K562 (cell line): Measurements from ENCODE around the gene SLC35E2B. TPM values are rescaled to one million over a fixed set of nuclear protein-coding genes. Genes with fewer than 3 reads are reported as not detected.

Experiments
- ATAC-seq: fragments of 200-7000 bp; cut with Tn5 transposase; 3 replicates; pipeline ENCODE4 v1.9.1; 2020; ENCODE audit warnings: moderate library complexity
- BruUV-seq: library from RNA; stranded (reverse); fragments of 400-500 nt; replicated peaks from 2 replicates; lab custom pipeline; 2021; lab: Mats Ljungman, UMichigan
- CTCF ChIA-PET: fragments of 300-600 bp; formaldehyde crosslinking; extraction: SDS; loops from one replicate; lab custom pipeline; 2021; ENCODE audit warnings: low intra/inter-chr PET ratio; lab: Yijun Ruan, JAX
- POLR2A ChIA-PET: fragments of 300-600, 350-650 bp; sonication (Branson Sonifier 250); formaldehyde crosslinking; extraction: SDS; loops from one replicate; lab custom pipeline; 2021; ENCODE audit warnings: antibody characterized with exemption, inconsistent platforms; lab: Yijun Ruan, JAX
- DNase-seq, 4 experiments: peaks; one replicate each; pipeline versions ENCODE4 v3.0.0 to v3.0.0-alpha.2; 2011 to 2018; ENCODE audit warnings: low spot score in 3 of 4, mixed read lengths in 3 of 4; ENCODE audit errors: extremely low read depth in 1 of 4
- FAIRE-seq: peaks from 2 replicates; lab custom pipeline; 2011; peaks lifted over from hg19 to GRCh38; lab: Jason Lieb, UNC
- H2AFZ ChIP-seq: 2 replicates; pipeline ENCODE4 v1.6.0; 2011; ENCODE audit warnings: low read depth, low read length, control low read depth, inconsistent platforms
- H3K27ac ChIP-seq: fragments of 200-600 bp; 3 replicates; pipeline ENCODE4 v1.8.0; 2011; ENCODE audit warnings: low read depth, mild to moderate bottlenecking, control low read depth, inconsistent platforms, low read length, moderate library complexity, mixed read lengths; ENCODE audit errors: extremely low read depth
- H3K27me3 ChIP-seq, 2 experiments: fragments of 300-600 bp in 1 of 2; 2 replicates in 1 of 2; 3 replicates in 1 of 2; pipeline versions ENCODE4 v1.6.0 to v1.8.0; 2011; ENCODE audit warnings: inconsistent platforms in 2 of 2, low read length in 2 of 2, mild to moderate bottlenecking in 1 of 2, mixed read lengths in 1 of 2, moderate library complexity in 1 of 2; ENCODE audit not compliant: control insufficient read depth in 2 of 2, insufficient read depth in 2 of 2
- H3K36me3 ChIP-seq: fragments of 300-600 bp; 3 replicates; pipeline ENCODE4 v1.8.0; 2011; ENCODE audit warnings: mild to moderate bottlenecking, low read length, inconsistent platforms; ENCODE audit not compliant: control insufficient read depth, insufficient read depth
- H3K4me1 ChIP-seq, 2 experiments: fragments of 200-600 bp in 1 of 2; replicated peaks in 1 of 2; 2 replicates in 1 of 2; 3 replicates in 1 of 2; pipeline versions ENCODE4 v1.5.1 to v1.8.0; 2011; ENCODE audit warnings: inconsistent platforms in 2 of 2, low read length in 2 of 2, mild to moderate bottlenecking in 1 of 2, mixed read lengths in 1 of 2, moderate library complexity in 1 of 2; ENCODE audit not compliant: control insufficient read depth in 2 of 2, insufficient read depth in 2 of 2
- H3K4me2 ChIP-seq: 2 replicates; pipeline ENCODE4 v1.6.1; 2011; ENCODE audit warnings: low read length, control low read depth, inconsistent platforms, mixed read lengths; ENCODE audit not compliant: insufficient read depth
- H3K4me3 ChIP-seq: fragments of 200-600 bp; sonication (generic), shearing (Covaris generic); 2 replicates; pipeline ENCODE4 v1.5.1; 2016; ENCODE audit warnings: control low read depth, inconsistent platforms
- H3K79me2 ChIP-seq: fragments of 200-600 bp; 3 replicates; pipeline ENCODE4 v1.8.0; 2011; ENCODE audit warnings: low read length, inconsistent platforms; ENCODE audit not compliant: control insufficient read depth, insufficient read depth
- H3K9ac ChIP-seq, 2 experiments: 2 replicates each; pipeline versions ENCODE4 v1.6.0 to v1.6.1; 2011; ENCODE audit warnings: low read depth in 2 of 2, low read length in 2 of 2, control low read depth in 1 of 2, inconsistent platforms in 1 of 2, mild to moderate bottlenecking in 1 of 2, mixed read lengths in 1 of 2; ENCODE audit not compliant: insufficient read depth in 1 of 2
- H3K9me1 ChIP-seq: one replicate; pipeline ENCODE4 v1.6.0; 2011; ENCODE audit warnings: inconsistent platforms, mild to moderate bottlenecking, low read length, moderate library complexity; ENCODE audit not compliant: control insufficient read depth, insufficient read depth
- H3K9me3 ChIP-seq: replicated peaks from 2 replicates; pipeline ENCODE4 v1.5.1; 2011; ENCODE audit warnings: low read depth, low read length, inconsistent platforms; ENCODE audit not compliant: control insufficient read depth, insufficient read depth
- H4K20me1 ChIP-seq: replicated peaks from 2 replicates; pipeline ENCODE4 v1.6.1; 2011; ENCODE audit warnings: low read length, inconsistent platforms, mixed read lengths; ENCODE audit not compliant: control insufficient read depth, insufficient read depth
- BRF1 ChIP-seq: IDR thresholded peaks from 3 replicates; pipeline ENCODE4 v1.6.1; 2011; ENCODE audit warnings: borderline replicate concordance, mild to moderate bottlenecking; ENCODE audit not compliant: insufficient read length; ENCODE audit errors: extremely low read depth
- CEBPZ ChIP-seq: fragments of 150-350 bp; IDR thresholded peaks from 2 replicates; pipeline ENCODE4 v1.6.1; 2014; ENCODE audit warnings: low read depth, mild to moderate bottlenecking, low read length, borderline replicate concordance
- CREBBP ChIP-seq: IDR thresholded peaks from one replicate; pipeline ENCODE4 v1.6.1; 2012; ENCODE audit warnings: low read depth, mild to moderate bottlenecking, control low read depth, inconsistent platforms, low read length
- HLTF ChIP-seq: fragments of 450-650 bp; IDR thresholded peaks from 2 replicates; pipeline ENCODE4 v1.6.1; 2016
- JUND ChIP-seq, 2 experiments: IDR thresholded peaks; 2 replicates in 1 of 2; 3 replicates in 1 of 2; pipeline ENCODE4 v1.6.1; 2011; ENCODE audit warnings: borderline replicate concordance in 2 of 2, low read depth in 2 of 2, low read length in 2 of 2, improper control_type of control experiment in 1 of 2, missing biosample characterization in 1 of 2, missing genetic modification characterization in 1 of 2, missing genetic modification reagents in 1 of 2
- LCOR ChIP-seq: sonication (generic); formaldehyde crosslinking; IDR thresholded peaks from 2 replicates; pipeline ENCODE4 v1.8.0; 2022; ENCODE audit warnings: mild to moderate bottlenecking, missing genetic modification reagents
- MCM7 ChIP-seq, 2 experiments: fragments of 450-650 bp; IDR thresholded peaks; 2 replicates each; pipeline ENCODE4 v1.6.1; 2016 to 2018
- MNT ChIP-seq, 2 experiments: fragments of 450-650 bp; conservative IDR thresholded peaks; 2 replicates each; pipeline ENCODE4 v1.6.1; 2017; ENCODE audit warnings: mild to moderate bottlenecking in 2 of 2, moderate library complexity in 2 of 2
- MYNN ChIP-seq, 2 experiments: sonication (generic); formaldehyde crosslinking in 1 of 2; IDR thresholded peaks; 2 replicates each; pipeline versions ENCODE4 v1.5.0 to v1.6.1; 2016 to 2020; ENCODE audit warnings: antibody characterized with exemption in 1 of 2, missing genetic modification reagents in 1 of 2
- NELFE ChIP-seq: IDR thresholded peaks from 2 replicates; pipeline ENCODE4 v1.6.1; 2011; ENCODE audit warnings: mild to moderate bottlenecking; ENCODE audit not compliant: insufficient read depth, insufficient read length
- SRSF1 ChIP-seq: fragments of 200-400 bp; formaldehyde crosslinking; IDR thresholded peaks from 2 replicates; pipeline ENCODE4 v1.6.1; 2017; ENCODE audit warnings: mild to moderate bottlenecking, low read depth, low read length, moderate library complexity
- ZBED1 ChIP-seq: IDR thresholded peaks from 2 replicates; pipeline ENCODE4 v1.6.1; 2014
- ZFP91 ChIP-seq: sonication (generic); formaldehyde crosslinking; IDR thresholded peaks from 2 replicates; pipeline ENCODE4 v1.8.0; 2022; ENCODE audit warnings: mild to moderate bottlenecking, missing genetic modification reagents
- ZNF3 ChIP-seq: fragments of 250-450 bp; sonication (Bioruptor Pico); IDR thresholded peaks from 2 replicates; pipeline ENCODE4 v1.5.0; 2021; ENCODE audit warnings: mild to moderate bottlenecking, moderate library complexity
- ZNF449 ChIP-seq: fragments of 250-450 bp; sonication (Bioruptor Pico); IDR thresholded peaks from 2 replicates; pipeline ENCODE4 v1.8.0; 2022; ENCODE audit warnings: moderate library complexity, mild to moderate bottlenecking, inconsistent platforms
- WGBS: fragments of 100-300 bp; shearing (Covaris generic); methylation state at CpG from one replicate; pipeline ENCODE4 v1.1.6; 2016; ENCODE audit warnings: low coverage, mixed read lengths; ENCODE audit not compliant: insufficient coverage; ENCODE audit errors: missing lambda C conversion rate; 5-methylcytosine and 5-hydroxymethylcytosine counted together
- in situ Hi-C: fragments of 300-500 bp; cut with MboI; formaldehyde crosslinking; loops from 4 replicates; pipeline ENCODE4 v1.15.0; 2018; ENCODE audit warnings: inconsistent platforms, mixed read lengths
- intact Hi-C: fragments of 100-400 bp; cut with micrococcal nuclease; formaldehyde crosslinking; loops from 2 replicates; pipeline ENCODE4 v1.14.2; 2022
- polyA plus RNA-seq, 8 experiments: library from polyadenylated mRNA; depleted of rRNA in 4 of 8; stranded (reverse) in 5 of 8; unstranded in 3 of 8; fragments of >200 nt; fragmentation: Nextera tagmentation in 2 of 8; fragmentation: Illumina TruSeq in 1 of 8; extraction: Ambion mirVana in 2 of 8; extraction: Trizol in 1 of 8; gene quantifications; 2 replicates each; pipeline versions ENCODE4 v1.2.1 to v1.2.3, GENCODE V29; 2011 to 2014; ENCODE audit warnings: inconsistent platforms in 1 of 8, missing spikeins in 1 of 8
- total RNA-seq, 7 experiments: library from RNA; depleted of rRNA in 6 of 7; stranded (reverse); fragments of >200 nt in 6 of 7; fragmentation: Illumina TruSeq in 2 of 7; extraction: Trizol in 2 of 7; gene quantifications; 2 replicates each; pipeline versions ENCODE4 v1.2.1 to v1.2.3, GENCODE V29; 2011 to 2021; ENCODE audit warnings: low replicate concordance in 1 of 7

Gene SLC35E2B
- total and polyA plus RNA-seq, 9 of the 15 experiments (the other 6 are each of a cell fraction or from before 2014, with no cell fraction given) = 4.7 to 44.6 (median 20.7) TPM

GRCh38 chr1:1610796-1611195 lies 81.8 kb downstream of the SLC35E2B start:
- Histone ChIP-seq H3K27me3 (no peaks in the 10 kb centered on the region; a peak in 1 of 5 replicates), H3K9ac (no peak overlapping the region), H3K36me3 (no peaks in the 10 kb centered on the region), H2AFZ (no peak overlapping the region), H4K20me1 (0 out of 2 replicates have a peak, but pooled peaks cover 6% of the 10 kb centered on the region), H3K9me1 (no peaks in the 10 kb centered on the region), H3K4me2 (no peak overlapping the region), H3K4me1 (peaks cover 13 to 48% of the 10 kb centered on the region in 2 experiments; a peak in 4 of 5 replicates), H3K79me2 (peaks cover 19% of the 10 kb centered on the region), H3K27ac (no peak overlapping the region), H3K4me3 (no peak overlapping the region), H3K9me3 (no peaks in the 10 kb centered on the region)
- FAIRE-seq = no peak
- BruUV-seq = no TSS peak
- WGBS = 43% methylated on average over 9 of the region's 9 CpGs
- CTCF ChIA-PET = no interaction called here
- no peak for TF ChIP-seq LCOR (CRISPR knock-in tag)
- no peak for TF ChIP-seq CEBPZ
- TF ChIP-seq ZFP91 = no peak
- no peak for TF ChIP-seq CREBBP
- no peak for TF ChIP-seq SRSF1
- no peak for TF ChIP-seq ZBED1
- no peak for TF ChIP-seq MYNN (IDR thresholded peaks at IDR 0.05)
- TF ChIP-seq MYNN (CRISPR knock-in tag; IDR thresholded peaks at IDR 0.05) = no peak
- no peak for TF ChIP-seq BRF1
- TF ChIP-seq JUND (IDR thresholded peaks at IDR 0.05; ENCODE audit: borderline replicate concordance, low read depth, low read length) = no peak
- TF ChIP-seq JUND (tag; IDR thresholded peaks at IDR 0.05; ENCODE audit: borderline replicate concordance, low read depth, low read length) = no peak
- no peak for TF ChIP-seq MCM7 (IDR thresholded peaks at IDR 0.05)
- TF ChIP-seq ZNF3 (CRISPR knock-in tag) = no peak
- TF ChIP-seq NELFE = no peak
- TF ChIP-seq HLTF = no peak
- no peak for TF ChIP-seq MNT (conservative IDR thresholded peaks at IDR 0.05)
- no peak for TF ChIP-seq ZNF449 (CRISPR knock-in tag)
- DNase-seq = no peak
- in situ Hi-C loops (no loop called here), intact Hi-C loops (no loop called here)
- POLR2A ChIA-PET = interaction anchor here (0.9 to 1.0 kb wide), 2 partner anchors 9 to 13 kb away, joined by 3 read pairs; no protein-coding TSS in a partner anchor
- ATAC-seq = no peak
